Chondrocyte (in vitro differentiated cells): ENCODE data around the gene PRKAG3. TPM values are rescaled to one million over a fixed set of nuclear protein-coding genes. Genes with fewer than 3 reads are reported as not detected.

ENCODE experiments used
- DNase-seq: peaks from one replicate; pipeline ENCODE4 v3.0.0; 2021; ENCODE audit warnings: mixed read lengths, low spot score
- H3K27ac Mint-ChIP-seq: one replicate; pipeline ENCODE4 v1.8.0; 2021; ENCODE audit warnings: mild to moderate bottlenecking, moderate library complexity, mixed read lengths; ENCODE audit not compliant: unreplicated experiment
- H3K27me3 Mint-ChIP-seq: 2 replicates; pipeline ENCODE4 v1.8.0; 2021; ENCODE audit warnings: low read depth, mixed read lengths
- H3K36me3 Mint-ChIP-seq: 2 replicates; pipeline ENCODE4 v1.8.0; 2021; ENCODE audit warnings: low read depth, mixed read lengths
- H3K4me1 Mint-ChIP-seq: 2 replicates; pipeline ENCODE4 v1.8.0; 2021; ENCODE audit warnings: low read depth, mild to moderate bottlenecking, mixed read lengths
- H3K4me3 Mint-ChIP-seq: one replicate; pipeline ENCODE4 v1.8.0; 2021; ENCODE audit warnings: mild to moderate bottlenecking, moderate library complexity, mixed read lengths; ENCODE audit not compliant: unreplicated experiment
- H3K9me3 Mint-ChIP-seq: 2 replicates; pipeline ENCODE4 v1.8.0; 2021; ENCODE audit warnings: low read depth, mixed read lengths
- CTCF ChIP-seq: fragments of 200-600 bp; sonication (generic); IDR thresholded peaks from 2 replicates; pipeline ENCODE4 v1.5.0; 2021; ENCODE audit warnings: antibody characterized with exemption, mild to moderate bottlenecking, moderate library complexity
- total RNA-seq: library from RNA; stranded (reverse); gene quantifications from 3 replicates; pipeline ENCODE4 v1.2.1, GENCODE V29; 2021

The PRKAG3 gene
- total RNA-seq, 1 donor from 2014 or later = not detected

DNA sequence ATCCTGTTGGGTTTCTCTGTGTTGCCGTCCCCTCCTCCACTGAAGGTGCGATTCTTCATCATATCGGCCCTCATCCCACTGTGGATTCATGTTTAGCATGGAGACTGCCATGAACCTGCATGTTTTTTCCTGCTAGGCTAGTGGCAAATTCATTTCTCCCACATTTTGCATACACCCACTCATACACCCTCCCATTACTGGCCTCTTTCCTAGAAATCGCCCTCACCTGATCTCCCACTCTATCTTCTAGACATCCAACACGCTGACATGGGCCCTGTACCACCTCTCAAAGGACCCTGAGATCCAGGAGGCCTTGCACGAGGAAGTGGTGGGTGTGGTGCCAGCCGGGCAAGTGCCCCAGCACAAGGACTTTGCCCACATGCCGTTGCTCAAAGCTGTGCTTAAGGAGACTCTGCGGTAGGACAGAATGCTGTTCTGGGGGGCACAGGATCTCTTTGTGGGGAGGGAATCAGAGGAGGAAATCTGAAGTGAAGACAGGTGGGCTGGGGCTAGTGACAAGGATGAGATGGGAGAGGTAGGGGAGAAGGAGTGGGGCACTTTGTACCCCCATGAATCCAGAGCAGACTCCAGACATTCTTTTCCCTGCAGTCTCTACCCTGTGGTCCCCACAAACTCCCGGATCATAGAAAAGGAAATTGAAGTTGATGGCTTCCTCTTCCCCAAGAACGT, 17.7 kb downstream of the PRKAG3 start:
- Mint-ChIP-seq H3K36me3 (peaks cover 21% of the 10 kb centered on the region), H3K4me3 (no peak overlapping the region), H3K9me3 (no peaks in the 10 kb centered on the region), H3K27ac (no peak overlapping the region), H3K27me3 (no peaks in the 10 kb centered on the region), H3K4me1 (no peaks in the 10 kb centered on the region)
- TF ChIP-seq CTCF = no peak
- DNase-seq = no peak

GRCh38 chr2:218812861-218813260, 18.7 kb downstream of the PRKAG3 start:
- no peak for DNase-seq
- no peak for TF ChIP-seq CTCF
- Mint-ChIP-seq H3K9me3 (no peaks in the 10 kb centered on the region), H3K4me3 (no peak overlapping the region), H3K27ac (no peak overlapping the region), H3K4me1 (no peaks in the 10 kb centered on the region), H3K27me3 (no peaks in the 10 kb centered on the region), H3K36me3 (peaks cover 18% of the 10 kb centered on the region)

DNA sequence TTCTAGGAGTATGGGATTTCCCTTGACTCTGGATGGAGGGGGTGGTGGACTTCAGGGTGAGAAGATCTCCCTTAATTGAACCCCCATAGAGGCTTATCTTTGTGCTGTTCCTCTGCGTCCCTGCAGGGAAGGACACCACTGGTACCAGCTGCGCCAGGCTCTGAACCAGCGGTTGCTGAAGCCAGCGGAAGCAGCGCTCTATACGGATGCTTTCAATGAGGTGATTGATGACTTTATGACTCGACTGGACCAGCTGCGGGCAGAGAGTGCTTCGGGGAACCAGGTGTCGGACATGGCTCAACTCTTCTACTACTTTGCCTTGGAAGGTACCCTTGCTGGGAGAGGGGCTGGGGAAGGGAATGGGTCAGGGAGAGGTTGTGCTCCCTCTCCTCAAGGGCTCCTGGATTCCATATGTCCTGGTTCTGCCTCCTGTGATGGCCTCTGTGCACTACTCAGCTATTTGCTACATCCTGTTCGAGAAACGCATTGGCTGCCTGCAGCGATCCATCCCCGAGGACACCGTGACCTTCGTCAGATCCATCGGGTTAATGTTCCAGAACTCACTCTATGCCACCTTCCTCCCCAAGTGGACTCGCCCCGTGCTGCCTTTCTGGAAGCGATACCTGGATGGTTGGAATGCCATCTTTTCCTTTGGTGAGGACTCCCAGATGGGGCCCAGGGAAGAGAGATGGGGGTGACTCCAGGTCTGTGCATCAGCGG, 19.3 kb downstream of the PRKAG3 start:
- Mint-ChIP-seq H3K4me3 (no peak overlapping the region), H3K36me3 (peaks cover 17% of the 10 kb centered on the region), H3K27ac (no peak overlapping the region), H3K27me3 (no peaks in the 10 kb centered on the region), H3K4me1 (peaks cover 2% of the 10 kb centered on the region), H3K9me3 (no peaks in the 10 kb centered on the region)
- TF ChIP-seq CTCF = no peak
- no peak for DNase-seq

- no peak for DNase-seq
- Mint-ChIP-seq H3K9me3 (no peaks in the 10 kb centered on the region), H3K27ac (no peak overlapping the region), H3K4me1 (peaks cover 8% of the 10 kb centered on the region), H3K4me3 (no peak overlapping the region), H3K36me3 (peaks cover 12% of the 10 kb centered on the region), H3K27me3 (no peaks in the 10 kb centered on the region)
- TF ChIP-seq CTCF = no peak
Measured at GRCh38 chr2:218811382-218811781, 20.2 kb downstream of the PRKAG3 start.

GRCh38 chr2:218810256-218810655, 21.3 kb downstream of the PRKAG3 start:
- Mint-ChIP-seq H3K4me1 (peaks cover 20% of the 10 kb centered on the region), H3K27ac (no peak overlapping the region), H3K36me3 (peaks cover 11% of the 10 kb centered on the region), H3K4me3 (no peak overlapping the region), H3K9me3 (peaks cover under 1% of the 10 kb centered on the region), H3K27me3 (no peaks in the 10 kb centered on the region)
- no peak for DNase-seq
- no peak for TF ChIP-seq CTCF
